Loucy (cell line): ENCODE results near the gene PIP5K1A.

Source experiments
- H2AFZ ChIP-seq: fragments of 200-600 bp; sonication (generic); 2 replicates; pipeline ENCODE4 v1.6.0; 2016; ENCODE audit warnings: antibody characterized with exemption, mild to moderate bottlenecking, low read length, moderate library complexity
- H3F3A ChIP-seq: fragments of 200-600 bp; 2 replicates; pipeline ENCODE4 v1.6.0; 2016; ENCODE audit warnings: antibody characterized with exemption, low read depth, mild to moderate bottlenecking
- H3K27me3 ChIP-seq: fragments of 200-600 bp; sonication (generic); 2 replicates; pipeline ENCODE4 v1.6.1; 2014; ENCODE audit warnings: low read length, mild to moderate bottlenecking; ENCODE audit not compliant: insufficient read depth, poor library complexity, severe bottlenecking
- H3K36me3 ChIP-seq: fragments of 200-600 bp; sonication (generic); 2 replicates; pipeline ENCODE4 v1.6.1; 2016; ENCODE audit warnings: low read length; ENCODE audit not compliant: insufficient read depth
- H3K4me1 ChIP-seq: fragments of 200-600 bp; sonication (generic); 2 replicates; pipeline ENCODE4 v1.5.1; 2014; ENCODE audit warnings: low read length, mild to moderate bottlenecking; ENCODE audit not compliant: insufficient read depth, poor library complexity, severe bottlenecking
- H3K4me2 ChIP-seq: fragments of 200-600 bp; sonication (generic); 2 replicates; pipeline ENCODE4 v1.6.0; 2014; ENCODE audit warnings: antibody characterized with exemption, low read length, low read depth, mild to moderate bottlenecking; ENCODE audit not compliant: poor library complexity, severe bottlenecking
- H3K4me3 ChIP-seq: fragments of 200-600 bp; sonication (generic); 2 replicates; pipeline ENCODE4 v1.5.1; 2014; ENCODE audit warnings: low read length, mild to moderate bottlenecking, mixed read lengths; ENCODE audit not compliant: poor library complexity, severe bottlenecking
- H3K79me2 ChIP-seq: fragments of 200-600 bp; sonication (generic); 2 replicates; pipeline ENCODE4 v1.6.1; 2014; ENCODE audit warnings: low read length; ENCODE audit not compliant: insufficient read depth
- H3K9ac ChIP-seq: fragments of 200-600 bp; sonication (generic); 2 replicates; pipeline ENCODE4 v1.6.0; 2014; ENCODE audit warnings: mild to moderate bottlenecking, low read depth, low read length, moderate library complexity; ENCODE audit not compliant: poor library complexity, severe bottlenecking
- H3K9me2 ChIP-seq: fragments of 200-600 bp; sonication (generic); replicated peaks from 2 replicates; pipeline ENCODE4 v1.6.1; 2016; ENCODE audit warnings: low read depth, low read length, mixed read lengths
- H3K9me3 ChIP-seq: fragments of 200-600 bp; sonication (generic); 2 replicates; pipeline ENCODE4 v1.6.1; 2014; ENCODE audit warnings: mild to moderate bottlenecking, antibody characterized with exemption, low read length, low read depth; ENCODE audit not compliant: insufficient read depth
- H4K20me1 ChIP-seq: fragments of 200-600 bp; sonication (generic); 2 replicates; pipeline ENCODE4 v1.6.0; 2014; ENCODE audit warnings: antibody characterized with exemption, low read length, mild to moderate bottlenecking; ENCODE audit not compliant: insufficient read depth, poor library complexity, severe bottlenecking
- EZH2phosphoT487 ChIP-seq: fragments of 200-600 bp; IDR thresholded peaks from 2 replicates; pipeline ENCODE4 v1.6.1; 2018; ENCODE audit warnings: antibody characterized with exemption, mild to moderate bottlenecking, moderate library complexity, borderline replicate concordance
- TF ChIP-seq, protein P1 (sequence below): fragments of 200-600 bp; sonication (generic); conservative IDR thresholded peaks from 2 replicates; pipeline ENCODE4 v1.5.1; 2014; ENCODE audit warnings: mild to moderate bottlenecking, antibody characterized with exemption, low read length

The PIP5K1A gene

DNA sequence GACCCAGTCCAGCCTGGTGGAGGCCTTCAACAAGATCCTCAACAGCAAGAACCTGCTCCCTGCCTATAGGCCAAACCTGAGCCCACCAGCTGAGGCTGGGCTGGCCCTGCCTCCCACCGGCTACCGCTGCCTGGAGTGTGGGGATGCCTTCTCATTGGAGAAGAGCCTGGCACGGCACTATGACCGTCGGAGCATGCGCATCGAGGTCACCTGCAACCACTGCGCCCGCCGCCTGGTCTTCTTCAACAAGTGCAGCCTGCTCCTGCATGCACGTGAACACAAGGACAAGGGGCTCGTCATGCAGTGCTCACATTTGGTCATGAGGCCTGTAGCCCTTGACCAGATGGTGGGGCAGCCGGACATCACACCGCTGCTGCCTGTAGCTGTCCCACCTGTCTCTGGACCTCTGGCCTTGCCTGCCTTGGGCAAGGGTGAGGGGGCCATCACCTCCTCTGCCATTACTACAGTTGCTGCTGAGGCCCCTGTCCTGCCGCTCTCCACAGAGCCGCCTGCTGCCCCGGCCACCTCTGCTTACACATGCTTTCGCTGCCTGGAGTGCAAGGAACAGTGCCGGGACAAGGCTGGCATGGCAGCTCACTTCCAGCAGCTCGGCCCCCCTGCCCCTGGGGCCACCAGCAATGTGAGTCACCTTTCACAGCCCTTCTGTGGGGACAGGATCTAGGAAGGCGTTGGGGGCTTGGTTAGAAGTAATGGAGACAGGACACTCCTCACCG lies 89.6 kb downstream of the PIP5K1A start:
- Histone ChIP-seq H3K9me2 (no peaks in the 10 kb centered on the region), H3F3A (no peaks in the 10 kb centered on the region), H2AFZ (no peak overlapping the region), H3K27me3 (no peaks in the 10 kb centered on the region), H3K4me2 (no peak overlapping the region), H3K79me2 (peaks cover 37% of the 10 kb centered on the region), H3K36me3 (peaks cover 61% of the 10 kb centered on the region; the same call in 1 of the 2 replicates), H3K9ac (no peak overlapping the region), H3K4me1 (peaks cover 15% of the 10 kb centered on the region), H3K4me3 (no peak overlapping the region), H4K20me1 (peaks cover 30% of the 10 kb centered on the region), H3K9me3 (no peaks in the 10 kb centered on the region)
- TF ChIP-seq, protein P1, sequence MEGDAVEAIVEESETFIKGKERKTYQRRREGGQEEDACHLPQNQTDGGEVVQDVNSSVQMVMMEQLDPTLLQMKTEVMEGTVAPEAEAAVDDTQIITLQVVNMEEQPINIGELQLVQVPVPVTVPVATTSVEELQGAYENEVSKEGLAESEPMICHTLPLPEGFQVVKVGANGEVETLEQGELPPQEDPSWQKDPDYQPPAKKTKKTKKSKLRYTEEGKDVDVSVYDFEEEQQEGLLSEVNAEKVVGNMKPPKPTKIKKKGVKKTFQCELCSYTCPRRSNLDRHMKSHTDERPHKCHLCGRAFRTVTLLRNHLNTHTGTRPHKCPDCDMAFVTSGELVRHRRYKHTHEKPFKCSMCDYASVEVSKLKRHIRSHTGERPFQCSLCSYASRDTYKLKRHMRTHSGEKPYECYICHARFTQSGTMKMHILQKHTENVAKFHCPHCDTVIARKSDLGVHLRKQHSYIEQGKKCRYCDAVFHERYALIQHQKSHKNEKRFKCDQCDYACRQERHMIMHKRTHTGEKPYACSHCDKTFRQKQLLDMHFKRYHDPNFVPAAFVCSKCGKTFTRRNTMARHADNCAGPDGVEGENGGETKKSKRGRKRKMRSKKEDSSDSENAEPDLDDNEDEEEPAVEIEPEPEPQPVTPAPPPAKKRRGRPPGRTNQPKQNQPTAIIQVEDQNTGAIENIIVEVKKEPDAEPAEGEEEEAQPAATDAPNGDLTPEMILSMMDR: no peak
- TF ChIP-seq EZH2phosphoT487: no peak

DNA sequence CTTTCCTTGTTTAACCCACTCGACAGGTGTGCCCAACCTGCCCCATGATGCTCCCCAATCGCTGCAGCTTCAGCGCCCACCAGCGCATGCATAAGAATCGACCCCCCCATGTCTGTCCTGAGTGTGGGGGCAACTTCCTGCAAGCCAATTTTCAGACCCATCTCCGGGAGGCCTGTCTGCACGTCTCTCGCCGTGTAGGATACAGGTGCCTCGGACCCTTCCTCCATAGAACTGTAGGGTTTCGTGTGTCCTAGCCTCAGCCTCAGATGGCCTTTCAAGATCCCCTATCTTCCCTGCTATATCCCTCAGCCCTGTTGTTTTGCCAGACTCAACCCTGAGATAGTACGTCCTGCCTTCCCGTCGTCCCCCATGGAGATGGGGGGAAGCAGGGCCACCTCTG lies 90.2 kb downstream of the PIP5K1A start:
- no peak for TF ChIP-seq EZH2phosphoT487
- TF ChIP-seq, protein P1: no peak
- peaks cover 10% of the 10 kb centered on the region for H3K4me1 ChIP-seq
- H3K4me3 ChIP-seq: no peak overlapping the region
- H3K9me2 ChIP-seq: no peaks in the 10 kb centered on the region
- no peak overlapping the region for H2AFZ ChIP-seq
- H3K36me3 ChIP-seq: peaks cover 66% of the 10 kb centered on the region; the same call in 1 of the 2 replicates
- peaks cover 24% of the 10 kb centered on the region for H4K20me1 ChIP-seq
- peaks cover 31% of the 10 kb centered on the region for H3K79me2 ChIP-seq
- H3K9ac ChIP-seq: no peak overlapping the region
- no peaks in the 10 kb centered on the region for H3K27me3 ChIP-seq
- no peaks in the 10 kb centered on the region for H3F3A ChIP-seq
- no peak overlapping the region for H3K4me2 ChIP-seq
- H3K9me3 ChIP-seq: no peaks in the 10 kb centered on the region

DNA sequence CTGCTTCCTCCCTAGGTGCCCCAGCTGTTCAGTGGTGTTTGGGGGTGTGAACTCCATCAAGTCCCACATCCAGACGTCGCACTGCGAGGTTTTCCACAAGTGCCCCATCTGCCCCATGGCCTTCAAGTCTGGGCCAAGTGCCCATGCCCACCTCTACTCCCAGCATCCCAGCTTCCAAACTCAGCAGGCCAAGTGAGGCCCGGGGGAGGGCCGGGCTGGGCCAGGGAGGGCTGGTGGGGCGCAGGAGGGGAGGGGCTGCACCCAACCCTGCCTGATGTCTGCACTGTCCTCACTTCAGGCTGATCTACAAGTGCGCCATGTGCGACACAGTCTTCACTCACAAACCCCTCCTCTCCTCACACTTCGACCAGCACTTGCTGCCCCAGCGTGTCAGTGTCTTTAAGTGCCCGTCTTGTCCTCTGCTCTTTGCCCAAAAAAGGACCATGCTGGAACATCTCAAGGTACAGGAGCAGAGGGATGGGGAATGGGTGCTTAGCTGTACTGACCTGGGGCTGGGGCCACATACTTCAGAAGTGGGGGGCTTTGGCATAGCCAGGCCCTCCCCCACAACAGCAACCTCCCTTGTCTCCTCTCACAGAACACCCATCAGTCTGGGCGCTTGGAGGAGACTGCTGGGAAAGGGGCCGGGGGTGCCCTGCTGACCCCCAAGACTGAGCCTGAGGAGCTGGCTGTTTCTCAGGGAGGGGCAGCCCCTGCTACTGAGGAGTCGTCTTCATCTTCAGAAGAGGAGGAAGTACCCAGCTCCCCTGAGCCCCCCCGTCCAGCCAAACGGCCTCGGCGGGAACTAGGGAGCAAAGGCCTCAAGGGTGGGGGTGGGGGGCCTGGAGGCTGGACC lies 91.0 kb downstream of the PIP5K1A start:
- H3K9me3 ChIP-seq: no peaks in the 10 kb centered on the region
- no peaks in the 10 kb centered on the region for H3F3A ChIP-seq
- peaks cover 74% of the 10 kb centered on the region; the same call in 1 of the 2 replicates for H3K36me3 ChIP-seq
- no peak overlapping the region for H2AFZ ChIP-seq
- H3K9me2 ChIP-seq: no peaks in the 10 kb centered on the region
- TF ChIP-seq EZH2phosphoT487: no peak
- TF ChIP-seq, protein P1: no peak
- H3K9ac ChIP-seq: no peak overlapping the region
- H3K4me1 ChIP-seq: peaks cover 3% of the 10 kb centered on the region
- peaks cover 16% of the 10 kb centered on the region for H4K20me1 ChIP-seq
- H3K27me3 ChIP-seq: no peaks in the 10 kb centered on the region
- no peak overlapping the region for H3K4me3 ChIP-seq
- no peak overlapping the region for H3K4me2 ChIP-seq
- H3K79me2 ChIP-seq: peaks cover 23% of the 10 kb centered on the region; the same call in 1 of the 2 replicates
